Glutamatergic neuron (in vitro differentiated cells): Measurements from ENCODE around the gene TRIP12. TPM values are rescaled to one million over a fixed set of nuclear protein-coding genes. Genes with fewer than 3 reads are reported as not detected.

ENCODE experiments used
- DNase-seq: peaks from one replicate; pipeline ENCODE4 v3.0.0; 2022
- H3K27ac Mint-ChIP-seq: one replicate; pipeline ENCODE4 v1.8.0; 2020; ENCODE audit warnings: mild to moderate bottlenecking, mixed read lengths, inconsistent platforms; ENCODE audit not compliant: unreplicated experiment
- H3K27me3 Mint-ChIP-seq: one replicate; pipeline ENCODE4 v1.8.0; 2020; ENCODE audit warnings: mild to moderate bottlenecking, moderate library complexity, mixed read lengths, inconsistent platforms; ENCODE audit not compliant: unreplicated experiment
- H3K36me3 Mint-ChIP-seq: one replicate; pipeline ENCODE4 v1.8.0; 2020; ENCODE audit warnings: mild to moderate bottlenecking, mixed read lengths, inconsistent platforms; ENCODE audit not compliant: unreplicated experiment
- H3K4me1 Mint-ChIP-seq: one replicate; pipeline ENCODE4 v1.8.0; 2020; ENCODE audit warnings: mild to moderate bottlenecking, low read depth, mixed read lengths, inconsistent platforms; ENCODE audit not compliant: unreplicated experiment
- H3K4me3 Mint-ChIP-seq: one replicate; pipeline ENCODE4 v1.8.0; 2020; ENCODE audit warnings: mild to moderate bottlenecking, mixed read lengths, inconsistent platforms; ENCODE audit not compliant: unreplicated experiment
- H3K9me3 Mint-ChIP-seq: one replicate; pipeline ENCODE4 v1.8.0; 2020; ENCODE audit warnings: mild to moderate bottlenecking, moderate library complexity, mixed read lengths, inconsistent platforms; ENCODE audit not compliant: unreplicated experiment
- total RNA-seq: library from RNA; stranded (reverse); fragmentation: NEBNext Ultra II Directional; extraction: Animal tissue kit (Norgen Biotek cat#: 25700); gene quantifications from one replicate; pipeline ENCODE4 v1.2.1, GENCODE V29; 2021; ENCODE audit not compliant: unreplicated experiment
- TF ChIP-seq, protein P1 (sequence below): fragments of 200-600 bp; sonication (generic); IDR thresholded peaks from one replicate; pipeline ENCODE4 v1.5.0; 2021; ENCODE audit not compliant: partially characterized antibody, unreplicated experiment

TRIP12 gene
- total RNA-seq, 1 donor from 2014 or later, result 192 TPM

DNA sequence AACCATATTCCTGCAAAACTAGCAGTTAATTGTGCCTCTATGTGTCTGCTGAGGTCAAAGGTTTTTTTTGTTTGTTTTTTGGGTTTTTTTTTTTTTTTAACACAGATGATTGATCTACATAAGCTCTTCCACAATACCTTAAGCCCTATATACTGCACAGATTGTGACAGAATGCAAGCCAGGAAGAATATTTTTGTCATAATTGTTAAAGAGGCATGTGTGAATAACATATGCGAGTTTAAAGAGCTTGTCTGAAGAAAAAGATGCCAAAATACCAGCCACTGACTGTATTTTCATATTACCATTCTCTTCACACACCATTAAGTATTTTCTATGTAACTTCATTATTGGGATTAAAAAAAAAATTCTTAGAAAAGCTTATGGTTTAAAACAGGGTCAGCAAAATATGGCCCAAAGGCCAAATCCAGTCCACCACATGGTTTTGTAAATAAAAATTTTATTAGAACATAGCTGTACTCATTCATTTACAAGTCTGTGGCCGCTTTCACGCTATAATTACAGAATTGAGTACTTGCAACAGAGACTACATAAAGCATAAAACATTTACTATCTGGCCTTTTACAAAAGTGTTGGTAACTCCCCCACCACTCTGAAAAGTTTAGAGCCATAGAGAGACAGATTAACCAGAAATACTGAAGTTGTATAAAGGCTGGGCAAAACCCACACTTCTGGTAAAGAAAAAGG lies 89.9 kb downstream of the TRIP12 start:
- H3K27me3 Mint-ChIP-seq, result peaks cover 2% of the 10 kb centered on the region
- TF ChIP-seq, protein P1, sequence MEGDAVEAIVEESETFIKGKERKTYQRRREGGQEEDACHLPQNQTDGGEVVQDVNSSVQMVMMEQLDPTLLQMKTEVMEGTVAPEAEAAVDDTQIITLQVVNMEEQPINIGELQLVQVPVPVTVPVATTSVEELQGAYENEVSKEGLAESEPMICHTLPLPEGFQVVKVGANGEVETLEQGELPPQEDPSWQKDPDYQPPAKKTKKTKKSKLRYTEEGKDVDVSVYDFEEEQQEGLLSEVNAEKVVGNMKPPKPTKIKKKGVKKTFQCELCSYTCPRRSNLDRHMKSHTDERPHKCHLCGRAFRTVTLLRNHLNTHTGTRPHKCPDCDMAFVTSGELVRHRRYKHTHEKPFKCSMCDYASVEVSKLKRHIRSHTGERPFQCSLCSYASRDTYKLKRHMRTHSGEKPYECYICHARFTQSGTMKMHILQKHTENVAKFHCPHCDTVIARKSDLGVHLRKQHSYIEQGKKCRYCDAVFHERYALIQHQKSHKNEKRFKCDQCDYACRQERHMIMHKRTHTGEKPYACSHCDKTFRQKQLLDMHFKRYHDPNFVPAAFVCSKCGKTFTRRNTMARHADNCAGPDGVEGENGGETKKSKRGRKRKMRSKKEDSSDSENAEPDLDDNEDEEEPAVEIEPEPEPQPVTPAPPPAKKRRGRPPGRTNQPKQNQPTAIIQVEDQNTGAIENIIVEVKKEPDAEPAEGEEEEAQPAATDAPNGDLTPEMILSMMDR, result no peak
- H3K4me1 Mint-ChIP-seq, result peaks cover 8% of the 10 kb centered on the region
- H3K9me3 Mint-ChIP-seq, result no peaks in the 10 kb centered on the region
- no peak for DNase-seq
- no peaks in the 10 kb centered on the region for H3K36me3 Mint-ChIP-seq
- no peak overlapping the region for H3K4me3 Mint-ChIP-seq
- H3K27ac Mint-ChIP-seq, result no peak overlapping the region

DNA sequence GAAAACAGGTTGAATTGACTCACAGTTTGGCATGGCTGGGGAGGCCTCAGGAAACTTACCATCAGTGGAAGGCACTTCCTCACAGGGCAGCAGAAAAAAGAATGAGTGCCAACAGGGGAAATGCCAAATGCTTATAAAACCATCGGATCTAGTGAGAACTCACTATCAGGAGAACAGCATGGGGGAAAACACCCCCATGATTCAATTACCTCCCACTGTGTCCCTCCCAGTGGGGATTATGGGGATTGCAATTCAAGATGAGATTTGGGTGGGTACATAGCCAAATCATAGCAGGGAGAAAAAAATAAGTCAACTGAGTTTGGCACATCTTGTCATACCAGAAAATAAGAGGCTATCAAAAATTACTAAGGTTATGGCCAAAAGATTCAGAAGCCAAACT lies 96.3 kb downstream of the TRIP12 start:
- DNase-seq, result no peak
- Mint-ChIP-seq H3K36me3 (no peaks in the 10 kb centered on the region), H3K4me3 (no peak overlapping the region)

DNA sequence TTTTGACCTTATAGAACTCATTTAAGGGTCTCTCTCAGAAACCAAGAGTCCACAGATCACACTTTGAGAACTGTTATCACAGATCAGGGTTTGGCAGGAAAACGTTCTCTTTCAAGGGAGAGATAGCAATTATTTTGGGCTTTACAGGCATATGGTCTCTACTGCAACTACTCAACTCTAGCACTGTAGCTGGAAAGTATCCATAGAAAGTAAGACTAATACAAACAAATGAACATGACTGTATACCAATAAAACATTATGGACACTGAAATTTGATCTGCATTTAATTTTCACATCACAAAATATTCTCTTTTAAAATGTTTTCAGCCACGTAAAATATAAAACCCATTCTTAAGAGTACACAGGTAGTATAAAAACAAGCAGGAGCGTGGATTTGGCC lies 100.5 kb downstream of the TRIP12 start:
- no peak for DNase-seq
- no peaks in the 10 kb centered on the region for H3K4me1 Mint-ChIP-seq
- no peak overlapping the region for H3K27ac Mint-ChIP-seq
- H3K36me3 Mint-ChIP-seq, result no peaks in the 10 kb centered on the region
- peaks cover 3% of the 10 kb centered on the region for H3K9me3 Mint-ChIP-seq
- H3K27me3 Mint-ChIP-seq, result no peaks in the 10 kb centered on the region
- no peak overlapping the region for H3K4me3 Mint-ChIP-seq
- TF ChIP-seq, protein P1, result no peak

More for the DNA sequence above, 96.3 kb downstream of the TRIP12 start:
- H3K4me1 Mint-ChIP-seq, result no peaks in the 10 kb centered on the region
- no peak overlapping the region for H3K27ac Mint-ChIP-seq
- peaks cover 3% of the 10 kb centered on the region for H3K9me3 Mint-ChIP-seq
- no peaks in the 10 kb centered on the region for H3K27me3 Mint-ChIP-seq
- TF ChIP-seq, protein P1, result peak; percentile 28

DNA sequence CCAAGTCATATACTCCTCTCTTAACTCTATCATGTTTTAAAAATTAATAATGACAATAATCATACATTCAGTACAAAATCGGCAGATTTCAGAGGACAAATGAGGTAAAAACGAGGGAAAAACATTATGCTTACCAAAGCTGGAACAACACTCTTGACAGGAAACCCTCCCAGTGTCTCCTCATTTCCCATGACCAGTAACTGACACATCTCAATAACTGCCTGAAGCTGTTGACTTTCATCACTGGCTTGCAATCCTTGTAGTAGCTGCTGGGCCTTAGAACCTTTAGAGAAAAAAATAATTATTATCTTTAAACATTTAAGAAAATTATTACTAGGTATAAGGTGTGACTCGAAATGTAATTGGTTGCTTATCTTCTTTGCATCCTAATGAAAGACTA lies 103.6 kb downstream of the TRIP12 start:
- H3K36me3 Mint-ChIP-seq, result peaks cover under 1% of the 10 kb centered on the region
- no peak overlapping the region for H3K27ac Mint-ChIP-seq
- H3K4me3 Mint-ChIP-seq, result no peak overlapping the region
- TF ChIP-seq, protein P1, result no peak
- H3K27me3 Mint-ChIP-seq, result no peaks in the 10 kb centered on the region
- peaks cover 3% of the 10 kb centered on the region for H3K9me3 Mint-ChIP-seq
- no peak for DNase-seq
- H3K4me1 Mint-ChIP-seq, result no peaks in the 10 kb centered on the region

DNA sequence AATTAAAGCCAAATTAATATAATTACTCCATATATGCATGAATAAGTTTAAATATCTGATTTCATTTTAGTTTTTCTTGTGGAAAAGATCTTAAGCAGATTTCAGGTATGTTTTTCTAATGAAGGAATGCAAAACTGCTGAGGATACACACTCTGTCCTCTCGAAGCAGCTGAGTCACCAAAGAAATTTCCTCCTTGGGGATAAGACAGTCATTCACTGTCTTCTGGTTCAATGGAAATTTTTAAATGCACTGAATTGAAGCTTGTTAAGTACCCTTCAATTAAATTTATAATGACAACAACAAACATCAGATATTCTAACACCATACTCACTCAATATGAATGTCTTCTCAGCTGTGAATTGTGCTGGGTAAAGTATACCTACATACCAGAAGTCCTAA lies 106.0 kb downstream of the TRIP12 start:
- no peak overlapping the region for H3K4me3 Mint-ChIP-seq
- no peaks in the 10 kb centered on the region for H3K4me1 Mint-ChIP-seq
- no peak overlapping the region for H3K27ac Mint-ChIP-seq
- H3K36me3 Mint-ChIP-seq, result peaks cover 5% of the 10 kb centered on the region
- no peaks in the 10 kb centered on the region for H3K9me3 Mint-ChIP-seq
- DNase-seq, result no peak
- TF ChIP-seq, protein P1, result no peak
- no peaks in the 10 kb centered on the region for H3K27me3 Mint-ChIP-seq
